HG03175 (cell line): Measurements from ENCODE around the gene OR10G7.

Experiments used
- ATAC-seq: cut with Tn5 transposase; IDR thresholded peaks from one replicate; pipeline ENCODE4 v1.9.1; 2021; ENCODE audit warnings: mild to moderate bottlenecking, moderate library complexity; ENCODE audit not compliant: unreplicated experiment

OR10G7 gene, protein sequence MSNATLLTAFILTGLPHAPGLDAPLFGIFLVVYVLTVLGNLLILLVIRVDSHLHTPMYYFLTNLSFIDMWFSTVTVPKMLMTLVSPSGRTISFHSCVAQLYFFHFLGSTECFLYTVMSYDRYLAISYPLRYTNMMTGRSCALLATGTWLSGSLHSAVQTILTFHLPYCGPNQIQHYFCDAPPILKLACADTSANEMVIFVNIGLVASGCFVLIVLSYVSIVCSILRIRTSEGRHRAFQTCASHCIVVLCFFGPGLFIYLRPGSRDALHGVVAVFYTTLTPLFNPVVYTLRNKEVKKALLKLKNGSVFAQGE

DNA sequence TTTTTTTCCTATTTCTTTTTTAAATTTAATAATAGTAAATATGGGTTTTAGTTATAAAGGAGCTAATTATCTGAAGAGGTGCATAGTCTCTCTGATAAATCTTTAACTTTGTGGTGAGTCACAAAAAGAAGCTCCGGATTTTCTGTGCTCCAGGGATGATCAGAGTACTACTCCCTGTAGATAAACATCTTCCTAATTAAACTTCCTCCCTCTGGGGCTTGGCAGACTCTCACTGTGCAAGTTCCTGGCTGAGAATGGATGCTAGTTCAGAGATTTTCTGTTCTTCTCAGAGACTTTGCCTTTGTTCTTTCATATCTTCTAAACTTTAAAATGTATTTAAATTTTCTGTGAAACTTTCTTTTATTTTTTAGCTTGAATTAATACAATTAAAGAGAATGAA is at the start of gene OR10G7:
Gene OR10G7 (minus strand): TSS at position 72 of the 400 bp plus-strand sequence. CDS start 2,324 bp downstream, outside the sequence.
- ATAC-seq: no peak

DNA sequence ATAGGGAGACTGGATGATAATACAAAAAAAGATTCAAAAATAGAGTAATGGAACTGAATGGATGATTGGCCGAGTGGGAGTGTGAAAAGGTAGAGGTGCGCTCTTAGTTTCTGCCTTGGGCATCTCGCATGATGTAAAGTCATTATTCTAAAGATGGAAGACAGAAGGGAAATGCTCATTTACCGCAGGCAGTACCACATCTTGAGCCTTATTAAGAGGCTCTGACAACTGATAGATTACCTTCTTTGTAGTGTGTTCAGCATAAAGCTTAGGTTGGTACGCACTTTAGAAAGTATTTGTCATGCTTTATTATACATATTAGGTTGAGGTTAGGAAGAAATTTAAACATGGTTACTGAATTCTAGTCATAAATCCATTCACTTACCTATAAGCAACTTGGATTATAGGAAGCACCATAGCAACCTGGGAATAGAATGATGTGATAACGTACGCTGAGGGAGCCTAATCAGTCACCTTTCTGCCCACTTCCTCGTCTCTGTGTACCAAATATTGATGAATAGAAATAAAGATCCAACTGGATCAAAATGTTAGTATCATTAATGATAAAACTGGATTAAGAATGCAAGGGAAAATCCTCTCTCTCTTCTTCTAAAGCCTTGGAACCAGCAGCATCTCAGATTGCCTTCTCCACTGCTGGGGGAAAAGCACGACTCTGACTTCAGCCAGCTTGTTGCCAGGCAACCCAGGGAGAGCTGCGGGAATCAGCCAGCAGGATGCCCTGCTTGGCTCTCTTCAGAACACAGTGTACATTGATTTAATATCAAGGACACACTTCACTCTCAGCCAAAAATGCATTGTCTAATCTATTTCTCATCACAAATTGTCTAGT is 45.1 kb upstream of the OR10G7 start:
- ATAC-seq: no peak

DNA sequence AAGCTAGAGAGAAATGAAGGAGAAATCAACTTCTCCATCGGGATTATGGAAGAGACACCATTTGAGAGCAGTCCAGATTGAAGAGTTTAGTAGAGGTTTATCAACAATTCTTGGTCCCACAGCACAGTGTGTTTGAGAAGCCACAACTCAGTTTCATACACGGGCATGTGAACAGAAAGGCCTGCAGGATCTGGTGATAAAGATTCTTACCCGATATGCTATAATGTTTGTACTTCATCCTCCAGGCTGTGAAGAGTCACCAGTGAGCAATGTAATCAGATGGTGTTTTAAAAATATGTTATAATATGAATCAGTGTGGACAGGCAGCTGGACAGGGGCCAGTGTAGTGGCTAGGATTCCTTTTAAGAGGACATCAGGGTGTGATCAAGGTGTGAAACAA is 44.5 kb upstream of the OR10G7 start:
- no peak for ATAC-seq

DNA sequence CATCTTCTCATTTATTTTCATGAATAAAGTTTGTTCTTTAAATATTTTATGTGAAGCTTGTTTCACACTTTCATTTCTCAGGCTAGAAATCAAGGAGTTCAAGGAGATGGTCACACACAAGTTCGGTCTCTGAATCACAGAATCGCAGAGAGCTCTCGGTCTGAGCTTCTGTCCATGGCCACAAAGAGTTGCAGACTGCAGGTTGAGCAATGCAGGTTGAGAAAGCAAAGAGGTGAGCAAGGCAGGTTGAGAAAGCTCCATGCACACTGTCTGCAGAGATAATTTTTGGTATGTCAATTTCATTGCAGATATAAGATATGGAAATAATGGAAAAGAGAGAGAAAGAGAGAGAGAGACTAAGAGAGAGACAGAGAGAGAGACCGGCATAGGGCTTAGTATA is 41.2 kb upstream of the OR10G7 start:
- ATAC-seq: no peak

DNA sequence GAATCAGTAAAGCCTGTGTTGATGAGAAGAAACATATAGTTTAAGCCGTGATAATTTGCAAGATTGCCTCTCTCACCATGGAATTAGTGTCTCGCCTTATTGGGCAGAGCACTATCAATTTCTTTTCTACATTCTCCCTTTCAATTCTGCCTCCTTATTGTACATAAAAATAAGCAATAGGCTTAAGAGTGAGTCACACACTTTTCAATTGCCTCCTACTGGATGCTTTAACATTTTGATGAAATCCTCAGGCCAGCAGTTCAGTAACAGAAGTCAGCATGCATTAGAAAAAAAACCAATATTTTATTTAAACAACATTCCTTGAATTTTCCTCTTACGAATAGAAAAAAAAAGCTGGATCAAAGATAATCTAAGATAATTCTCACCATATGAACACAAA is 40.4 kb upstream of the OR10G7 start:
- no peak for ATAC-seq

DNA sequence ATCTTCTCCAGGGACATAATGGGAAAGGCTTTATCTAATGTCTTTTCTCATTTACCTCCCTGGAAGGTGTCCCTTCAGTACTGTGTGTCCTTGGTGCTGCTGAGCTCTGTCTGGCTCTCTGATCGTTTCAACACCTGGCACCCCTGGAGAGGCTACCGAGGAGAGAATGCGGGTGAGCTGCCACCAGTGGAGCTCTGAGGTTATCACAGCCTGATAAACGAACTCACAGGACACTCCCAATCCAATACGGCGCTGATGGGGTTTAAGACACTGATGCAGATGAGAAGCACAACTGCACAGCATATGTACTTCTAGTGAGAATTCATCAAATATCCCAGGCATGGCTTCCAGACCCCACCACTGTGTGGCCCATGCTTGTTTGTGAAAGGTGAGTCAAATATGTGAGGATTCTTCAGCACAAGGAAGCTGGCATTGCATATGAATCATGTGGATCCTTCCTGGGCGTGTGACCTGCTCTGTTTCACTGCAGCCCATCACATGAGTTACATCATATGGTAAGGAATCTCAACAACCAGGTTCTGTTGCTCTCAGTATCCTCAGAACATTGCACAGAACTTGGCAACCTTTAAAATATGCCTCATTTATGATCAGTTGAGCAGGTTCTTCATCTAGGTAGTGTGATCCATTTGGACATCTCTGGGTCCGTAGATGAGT is 39.3 kb upstream of the OR10G7 start:
- no peak for ATAC-seq

DNA sequence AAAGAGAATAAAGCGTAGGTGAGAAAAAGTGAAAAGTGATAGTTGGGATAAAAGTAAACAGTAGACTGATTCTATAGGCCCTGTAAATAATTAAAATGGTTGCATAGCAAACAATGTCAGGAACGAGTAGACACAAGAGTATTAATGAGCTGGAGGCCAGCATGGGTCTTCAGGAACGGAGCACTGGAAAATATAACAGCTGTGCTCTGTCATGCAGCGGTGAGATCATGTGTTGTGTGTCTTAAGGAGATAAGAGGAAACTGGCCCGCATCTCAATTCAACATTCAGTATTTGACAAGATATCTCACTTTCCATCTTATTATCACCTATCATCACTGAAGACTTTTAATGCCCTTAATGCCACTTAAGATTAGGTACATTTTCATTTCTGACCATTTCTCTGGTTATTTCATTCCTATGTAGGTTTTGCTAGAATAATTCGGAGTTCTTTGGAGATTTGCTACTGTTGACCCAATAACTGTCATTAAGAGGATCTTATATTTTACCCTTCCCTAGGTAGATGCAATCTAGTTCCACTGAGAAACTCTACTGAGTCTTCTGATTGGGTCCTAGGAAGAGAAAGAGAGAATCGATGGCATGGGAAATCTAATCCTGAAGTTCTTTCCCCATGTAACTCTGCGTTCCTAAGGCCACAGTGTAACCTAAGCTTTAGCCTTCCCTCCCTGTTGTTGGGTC is 38.7 kb upstream of the OR10G7 start:
- ATAC-seq: no peak

DNA sequence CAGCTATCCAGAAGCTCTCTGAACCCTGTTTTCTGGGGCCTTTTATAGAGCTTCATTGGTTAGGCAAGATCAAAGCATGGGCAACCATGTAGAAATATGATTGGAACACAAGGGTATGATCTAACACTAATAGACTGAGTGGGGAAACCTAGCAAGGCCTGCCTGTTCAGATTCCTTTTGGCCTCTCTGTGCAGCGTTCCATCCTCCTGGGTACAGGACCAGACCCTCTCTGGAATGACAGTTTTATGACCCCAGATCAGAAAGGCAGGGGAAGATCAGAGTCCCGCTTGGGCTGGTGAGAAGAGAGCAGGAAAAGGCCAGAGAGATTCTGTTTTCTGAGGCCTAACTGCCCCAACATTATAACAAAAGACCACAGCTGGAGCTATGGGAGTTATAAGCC is 37.5 kb upstream of the OR10G7 start:
- ATAC-seq: no peak

DNA sequence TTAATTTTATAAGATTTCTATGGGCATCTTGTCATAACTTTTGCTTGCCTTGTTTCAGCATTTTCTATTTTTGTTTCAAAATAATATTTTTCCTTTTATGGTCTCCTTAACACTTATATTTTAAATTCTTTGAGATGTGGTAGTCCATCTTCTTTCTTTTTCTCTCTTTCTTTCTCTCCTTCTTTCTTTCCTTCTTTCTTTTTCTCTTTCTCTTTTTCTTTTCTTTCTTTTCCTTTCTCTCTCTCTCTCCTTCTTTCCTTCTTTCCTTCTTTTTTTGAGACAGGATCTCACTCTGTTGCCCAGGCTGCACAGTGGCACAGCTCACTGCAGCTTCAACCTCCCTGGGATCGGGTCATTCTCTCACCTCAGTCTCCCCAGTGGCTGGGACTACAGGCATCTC is 36.1 kb upstream of the OR10G7 start:
- no peak for ATAC-seq

DNA sequence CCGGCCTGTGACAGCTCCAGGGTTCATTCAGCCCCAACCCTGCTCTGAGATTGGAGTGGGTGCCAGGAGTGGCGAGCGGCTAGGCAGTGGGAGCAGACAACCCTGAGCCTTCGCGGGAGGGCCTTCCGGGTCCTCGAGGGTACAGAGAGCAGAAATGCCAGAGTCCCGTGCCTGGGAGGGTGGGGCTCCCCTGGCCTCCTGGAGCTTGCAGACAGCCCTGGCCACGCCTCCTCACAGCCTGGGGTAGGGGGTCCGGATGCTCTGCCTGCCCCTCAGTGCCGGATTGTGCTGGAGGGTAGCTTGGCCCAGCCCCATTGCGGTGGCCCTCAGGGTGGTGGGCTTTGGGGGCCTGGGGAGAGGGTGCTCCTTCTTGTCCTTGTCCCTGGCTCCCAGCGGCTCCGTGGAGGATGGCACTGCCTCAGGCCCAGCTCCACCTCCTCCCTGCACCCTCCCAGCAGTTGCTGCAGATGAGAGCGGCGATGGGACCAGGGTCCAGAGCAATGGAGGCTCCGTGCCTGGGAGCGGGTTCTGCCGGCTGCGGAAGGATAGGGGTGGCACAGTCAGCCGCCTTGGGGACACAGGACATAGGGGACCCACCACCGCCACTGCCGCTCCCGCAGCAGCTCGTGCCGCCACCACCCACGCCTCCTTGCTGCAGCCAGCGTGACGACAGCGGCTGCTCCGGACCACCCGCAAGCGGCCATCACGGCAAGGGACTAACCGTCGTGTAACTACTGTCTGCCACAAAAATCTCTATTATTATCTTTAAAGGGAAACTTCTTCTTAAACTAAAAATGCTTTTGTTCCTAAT is 34.9 kb upstream of the OR10G7 start:
- ATAC-seq: peak; percentile 57

DNA sequence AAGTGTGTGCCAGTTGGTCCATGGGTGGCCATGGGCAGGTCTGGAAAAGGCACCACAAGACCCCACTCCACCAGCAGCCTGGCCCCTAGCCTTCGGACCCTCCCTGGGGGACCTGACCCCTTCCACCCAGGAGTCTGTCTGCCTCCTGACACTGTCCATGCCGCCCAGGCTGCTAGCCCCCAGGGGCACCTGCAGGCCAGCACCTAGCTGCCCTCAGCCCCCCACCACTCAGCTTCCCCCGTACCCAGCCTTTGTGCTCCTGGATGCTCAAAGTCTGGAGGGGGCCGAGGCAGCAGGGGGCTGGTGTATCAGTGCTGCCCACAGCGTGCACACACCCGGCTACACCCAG is 34.3 kb upstream of the OR10G7 start:
- ATAC-seq: no peak

DNA sequence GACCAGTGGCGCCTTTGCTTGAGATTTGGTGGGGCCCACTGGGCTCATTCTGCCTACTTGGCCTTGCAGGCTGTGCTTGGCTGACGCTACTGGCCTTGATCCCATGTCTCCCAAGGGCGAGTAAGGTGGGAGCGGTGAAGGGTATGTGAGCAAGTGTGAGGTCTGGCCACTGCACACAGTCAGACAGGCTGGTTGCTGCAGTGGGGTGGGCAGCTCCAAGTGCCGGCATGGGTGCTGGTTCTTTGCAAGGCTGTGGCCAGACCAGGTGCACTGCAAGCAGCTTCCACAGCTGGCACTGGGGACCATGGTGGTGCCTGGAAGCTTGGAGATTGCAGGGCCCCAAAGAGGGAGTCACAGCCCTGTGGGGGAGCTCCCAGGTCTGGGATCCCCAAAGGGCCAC is 33.4 kb upstream of the OR10G7 start:
- ATAC-seq: no peak

DNA sequence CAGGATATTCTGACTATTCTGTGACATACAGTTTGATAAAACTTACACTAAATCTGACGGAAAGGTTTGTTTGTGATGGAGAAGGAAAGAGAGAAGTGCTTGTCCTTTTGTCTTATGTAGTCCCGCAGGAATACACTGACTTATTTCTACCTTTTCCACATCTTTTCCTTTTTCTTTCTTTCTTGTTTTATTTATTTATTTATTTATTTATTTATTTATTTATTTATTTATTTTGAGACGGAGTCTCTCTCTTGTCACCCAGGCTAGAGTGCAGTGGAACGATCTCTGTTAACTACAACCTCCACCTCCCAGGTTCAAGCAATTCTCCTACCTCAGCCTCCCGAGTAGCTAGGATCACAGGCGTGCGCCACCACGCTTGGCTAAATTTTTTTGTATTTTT is 31.0 kb upstream of the OR10G7 start:
- ATAC-seq: no peak

DNA sequence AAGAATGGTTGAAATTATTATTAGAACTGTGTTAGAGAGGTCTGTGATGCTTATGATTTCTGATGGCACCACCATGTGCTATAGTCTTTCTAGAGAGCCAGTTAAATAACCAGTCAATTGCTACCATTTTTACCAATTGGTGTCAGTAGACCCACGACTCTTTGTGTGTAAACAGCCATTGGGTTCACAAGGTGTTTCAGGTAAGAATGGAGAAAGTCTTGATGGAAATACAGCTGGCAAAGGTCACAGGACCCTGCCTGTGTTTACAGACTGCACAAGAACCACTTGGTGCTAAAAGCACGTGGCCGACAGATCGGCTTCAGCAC is 30.5 kb upstream of the OR10G7 start:
- ATAC-seq: no peak

DNA sequence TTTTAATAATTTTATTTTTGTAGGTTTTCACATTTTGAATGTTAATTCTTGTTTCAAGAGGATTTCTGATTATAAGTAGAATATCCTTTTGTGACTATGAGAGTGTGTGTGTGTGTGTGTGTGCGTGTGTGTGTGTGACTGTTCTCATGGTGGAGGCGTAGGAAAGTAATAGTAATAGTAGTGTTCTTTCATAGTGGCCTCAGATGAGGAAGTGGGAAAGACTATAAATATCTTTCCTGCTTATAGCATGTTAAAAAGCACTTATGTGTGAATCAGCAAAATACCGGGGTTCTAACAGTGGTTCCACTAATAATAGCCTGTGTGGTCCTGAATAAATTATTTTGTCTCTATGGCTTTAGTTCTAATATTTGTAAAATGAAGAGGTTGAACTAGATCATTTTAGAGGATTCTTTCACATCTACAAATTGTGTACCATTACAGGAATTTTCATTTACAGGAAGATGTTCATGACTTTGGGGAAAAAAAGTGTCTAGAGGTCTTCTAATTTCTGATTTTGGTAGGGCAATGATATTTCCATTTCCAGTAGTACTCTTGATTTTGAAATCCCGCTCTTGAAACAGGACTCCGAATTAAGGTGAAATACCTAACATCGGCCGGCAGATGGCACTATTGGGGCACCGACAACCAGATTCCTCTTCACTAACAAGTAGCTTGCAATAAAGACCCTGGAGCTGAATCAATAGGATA is 29.9 kb upstream of the OR10G7 start:
- ATAC-seq: peak; percentile 88

DNA sequence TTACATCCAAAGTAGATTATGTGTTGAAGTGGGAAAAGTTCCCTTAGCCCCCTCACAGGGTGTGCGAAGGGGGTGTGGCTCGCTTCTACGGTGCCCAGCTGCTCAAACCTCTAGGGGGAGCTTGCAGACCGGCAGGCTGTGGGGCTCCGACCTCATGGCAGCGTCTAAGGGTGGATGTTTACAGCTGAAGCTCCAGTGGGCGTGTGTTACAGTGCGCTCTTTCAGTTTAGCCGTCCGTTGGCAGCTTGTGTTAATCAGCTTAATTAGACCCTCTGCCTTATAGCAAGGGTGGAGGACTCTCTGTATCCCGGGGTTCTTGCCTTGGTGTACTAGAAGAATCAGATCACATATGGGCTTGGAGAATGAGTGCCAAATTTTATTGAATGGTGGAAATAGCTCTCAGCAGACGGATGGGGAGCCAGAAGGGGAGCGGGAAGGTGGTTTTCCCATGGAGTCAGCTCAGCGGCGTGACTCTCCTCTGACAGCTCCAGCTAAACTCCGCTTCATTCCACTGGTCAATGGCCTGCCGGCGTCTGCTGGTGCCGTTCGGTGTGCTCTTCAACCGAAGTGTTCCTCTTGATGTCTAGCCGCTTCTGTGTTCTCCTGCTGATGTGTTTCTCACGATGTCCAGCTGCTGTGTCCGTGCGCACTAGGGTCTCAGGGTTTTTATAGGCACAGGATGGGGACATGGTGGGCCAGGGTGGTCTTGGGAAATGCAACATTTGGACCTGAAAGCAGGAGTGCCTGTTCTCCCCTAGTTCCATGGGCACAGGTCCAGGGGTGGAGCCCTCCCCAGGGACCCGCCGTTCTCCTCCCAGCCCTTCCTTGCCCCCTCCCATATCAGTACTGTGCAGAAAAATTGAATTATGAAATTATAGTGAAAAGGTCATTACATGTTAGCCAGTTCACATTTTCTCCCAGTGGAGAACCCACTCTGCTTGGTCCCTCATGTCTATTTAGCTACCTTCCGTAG is 28.6 kb upstream of the OR10G7 start:
- ATAC-seq: peak; percentile 69

DNA sequence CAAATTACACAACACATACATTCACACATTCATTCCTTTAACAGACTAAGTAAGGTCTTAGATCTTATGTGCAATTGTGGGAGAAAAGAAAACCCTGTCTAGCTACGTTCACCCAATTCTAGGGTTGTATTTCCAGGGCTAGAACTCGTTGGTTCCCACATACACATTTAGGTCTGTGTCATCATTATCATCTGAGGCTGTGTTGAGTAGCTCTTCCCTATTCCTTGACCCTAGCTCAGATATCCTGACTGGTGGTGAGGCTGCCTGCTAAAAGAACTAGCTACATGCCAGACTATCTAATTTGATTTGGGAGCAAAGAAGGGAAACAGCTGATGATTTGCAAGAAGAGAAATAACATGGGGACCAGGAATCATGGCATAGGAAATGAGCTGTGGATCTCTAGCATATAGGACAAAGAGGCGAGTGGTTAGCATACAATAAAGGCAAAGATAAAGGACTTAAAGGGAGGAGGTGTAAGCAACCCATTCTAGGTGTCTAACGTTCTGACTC is 27.5 kb upstream of the OR10G7 start:
- ATAC-seq: no peak

DNA sequence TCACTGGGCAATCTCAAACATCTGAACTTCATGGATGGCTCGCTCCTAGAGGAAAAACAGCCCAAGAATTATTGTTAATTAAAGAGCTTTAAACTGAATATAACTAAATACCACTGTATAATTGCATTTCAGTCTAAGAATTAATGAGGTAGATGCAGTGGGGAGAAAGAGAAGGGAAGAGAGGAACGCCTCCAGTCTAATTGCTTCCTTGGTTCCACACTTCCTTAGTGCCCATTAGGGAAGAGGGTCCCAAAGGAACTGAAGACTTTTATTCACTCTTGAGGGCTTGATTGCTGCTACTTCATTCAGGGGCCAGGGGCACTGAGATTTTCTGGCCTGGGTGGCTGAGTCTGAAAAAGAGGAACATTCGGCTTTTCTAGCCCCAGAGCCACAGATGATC is 11.8 kb upstream of the OR10G7 start:
- ATAC-seq: no peak

DNA sequence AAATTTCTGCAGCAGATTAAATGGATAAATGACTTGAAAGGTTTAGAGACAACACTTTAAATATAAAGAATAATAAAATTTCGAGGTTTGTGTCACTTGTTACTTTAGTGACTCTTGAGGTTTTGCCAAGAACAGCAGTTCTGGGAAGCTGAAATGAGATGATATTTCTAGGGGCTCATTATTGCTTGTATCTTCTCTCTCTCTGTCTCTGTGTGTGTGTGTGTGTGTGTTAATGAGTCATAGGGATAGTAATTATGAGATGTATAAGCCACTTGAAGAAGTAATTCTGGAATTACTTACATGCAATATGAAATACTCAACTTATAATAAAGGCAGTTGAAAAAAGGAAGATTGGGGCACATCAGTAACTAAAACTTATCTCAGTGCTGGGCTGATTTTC is 9.6 kb upstream of the OR10G7 start:
- no peak for ATAC-seq
